Activated CD8-positive, alpha-beta T cell treated with anti-CD3 and anti-CD28 coated beads for 36 hours (primary cell): ENCODE data around the gene KCNS1. TPM values are rescaled to one million over a fixed set of nuclear protein-coding genes. Genes with fewer than 3 reads are reported as not detected.

Experiments used
- ATAC-seq: fragments of 200-7000 bp; cut with Tn5 transposase; one replicate; pipeline ENCODE4 v1.10.0; 2021; ENCODE audit warnings: mild to moderate bottlenecking, moderate library complexity
- CTCF ChIA-PET: fragments of 350-600 bp; sonication (Branson Sonifier 250); formaldehyde crosslinking; loops from one replicate; lab custom pipeline; 2021; ENCODE audit warnings: antibody characterized with exemption; lab: Charles Lee
- POLR2A ChIA-PET: fragments of 350-600 bp; sonication (Branson Sonifier 250); formaldehyde crosslinking; loops from one replicate; lab custom pipeline; 2021; ENCODE audit warnings: antibody characterized with exemption; lab: Charles Lee
- DNase-seq: peaks from one replicate; pipeline ENCODE4 v3.0.0-alpha.2; 2020
- H3K27ac Mint-ChIP-seq: one replicate; pipeline ENCODE4 v1.8.0; 2021; ENCODE audit warnings: mild to moderate bottlenecking, mixed read lengths
- H3K27me3 Mint-ChIP-seq: one replicate; pipeline ENCODE4 v1.8.0; 2021; ENCODE audit warnings: mixed read lengths
- H3K36me3 Mint-ChIP-seq: one replicate; pipeline ENCODE4 v1.8.0; 2021; ENCODE audit warnings: low read depth, mixed read lengths
- H3K4me1 Mint-ChIP-seq: one replicate; pipeline ENCODE4 v1.8.0; 2021; ENCODE audit warnings: low read depth, mixed read lengths
- H3K4me3 Mint-ChIP-seq: one replicate; pipeline ENCODE4 v1.8.0; 2021; ENCODE audit warnings: mild to moderate bottlenecking, moderate library complexity, mixed read lengths
- H3K9me3 Mint-ChIP-seq: one replicate; pipeline ENCODE4 v1.8.0; 2021; ENCODE audit warnings: mixed read lengths
- CTCF ChIP-seq: fragments of 200-600 bp; IDR thresholded peaks from one replicate; pipeline ENCODE4 v1.8.0; 2022; ENCODE audit warnings: antibody characterized with exemption, mild to moderate bottlenecking
- intact Hi-C: fragments of 100-400 bp; cut with micrococcal nuclease; formaldehyde crosslinking; loops from one replicate; pipeline ENCODE4 v1.10.0; 2022
- total RNA-seq, 2 experiments: library from RNA; stranded (reverse); gene quantifications; one replicate each; pipeline ENCODE4 v1.2.3, GENCODE V29; 2021

The KCNS1 gene
- total RNA-seq, 2 experiments from 2014 or later: 0.38 to 0.54 TPM

GRCh38 chr20:45115386-45115774 is 14.5 kb upstream of the KCNS1 start:
- H3K4me3 Mint-ChIP-seq: no peak overlapping the region
- no peaks in the 10 kb centered on the region for H3K36me3 Mint-ChIP-seq
- H3K27me3 Mint-ChIP-seq: peaks cover 9% of the 10 kb centered on the region
- ATAC-seq: no peak
- no peaks in the 10 kb centered on the region for H3K9me3 Mint-ChIP-seq
- ChIA-PET CTCF (interaction anchor here (0.9 to 1.5 kb wide), 4 partner anchors 20 to 179 kb away, joined by 3 to 7 read pairs (median 6); no protein-coding TSS in a partner anchor), POLR2A (interaction anchor here (0.6 to 0.9 kb wide), 2 partner anchors 11 to 62 kb away, joined by 3 read pairs; no protein-coding TSS in a partner anchor)
- peaks cover 17% of the 10 kb centered on the region for H3K4me1 Mint-ChIP-seq
- DNase-seq: no peak
- intact Hi-C loops: no loop called here
- H3K27ac Mint-ChIP-seq: no peak overlapping the region
- TF ChIP-seq CTCF: no peak

- Mint-ChIP-seq H3K27me3 (peaks cover 4% of the 10 kb centered on the region), H3K9me3 (no peaks in the 10 kb centered on the region), H3K36me3 (no peaks in the 10 kb centered on the region), H3K27ac (no peak within 1 kb of the TSS), H3K4me3 (no peak within 1 kb of the TSS), H3K4me1 (peaks cover 17% of the 10 kb centered on the region)
- TF ChIP-seq CTCF: no peak
- DNase-seq (peak; percentile 68), ATAC-seq (peak; percentile 92)
- POLR2A ChIA-PET: no interaction called here
- intact Hi-C loops: no loop called here
- CTCF ChIA-PET: interaction anchor here (1.2 to 4.2 kb wide), 4 partner anchors 19 to 180 kb away, joined by 4 to 22 read pairs (median 7); no protein-coding TSS in a partner anchor
Measured at GRCh38 chr20:45114465-45115385, 13.8 kb upstream of the KCNS1 start, which contains the start of gene WFDC5. WFDC5 (minus strand) TSS chr20:45115174; CDS start chr20:45115083, 91 bp downstream.

GRCh38 chr20:45113865-45114264 is 12.9 kb upstream of the KCNS1 start:
- intact Hi-C loops: no loop called here
- Mint-ChIP-seq H3K9me3 (no peaks in the 10 kb centered on the region), H3K27ac (no peak overlapping the region), H3K27me3 (peaks cover 3% of the 10 kb centered on the region), H3K4me1 (peaks cover 17% of the 10 kb centered on the region), H3K4me3 (no peak overlapping the region), H3K36me3 (no peaks in the 10 kb centered on the region)
- ATAC-seq (no peak), DNase-seq (no peak)
- ChIA-PET CTCF (interaction anchor here (1.1 to 10.4 kb wide), 7 partner anchors 13 to 180 kb away, joined by 3 to 117 read pairs (median 22); partner anchors contain the start of gene KCNS1), POLR2A (no interaction called here)
- TF ChIP-seq CTCF: no peak

GRCh38 chr20:45112754-45113153 is 11.8 kb upstream of the KCNS1 start:
- ATAC-seq: no peak
- no peak for DNase-seq
- Mint-ChIP-seq H3K4me3 (no peak overlapping the region), H3K36me3 (no peaks in the 10 kb centered on the region), H3K27me3 (peaks cover 3% of the 10 kb centered on the region), H3K4me1 (peaks cover 17% of the 10 kb centered on the region), H3K9me3 (no peaks in the 10 kb centered on the region), H3K27ac (no peak overlapping the region)
- ChIA-PET CTCF (interaction anchor here (0.8 to 10.4 kb wide), 18 partner anchors 9 to 327 kb away, joined by 3 to 117 read pairs (median 8); partner anchors contain the start of gene KCNS1), POLR2A (no interaction called here)
- TF ChIP-seq CTCF: no peak
- intact Hi-C loops: no loop called here
